ENCODE measurements around the gene ZNF318.
"Not testable (repeated sequence)": the region's sequence is repeated elsewhere in the genome, so short reads cannot be mapped to it uniquely, and the experiment has no call there.

Gene ZNF318

DNA sequence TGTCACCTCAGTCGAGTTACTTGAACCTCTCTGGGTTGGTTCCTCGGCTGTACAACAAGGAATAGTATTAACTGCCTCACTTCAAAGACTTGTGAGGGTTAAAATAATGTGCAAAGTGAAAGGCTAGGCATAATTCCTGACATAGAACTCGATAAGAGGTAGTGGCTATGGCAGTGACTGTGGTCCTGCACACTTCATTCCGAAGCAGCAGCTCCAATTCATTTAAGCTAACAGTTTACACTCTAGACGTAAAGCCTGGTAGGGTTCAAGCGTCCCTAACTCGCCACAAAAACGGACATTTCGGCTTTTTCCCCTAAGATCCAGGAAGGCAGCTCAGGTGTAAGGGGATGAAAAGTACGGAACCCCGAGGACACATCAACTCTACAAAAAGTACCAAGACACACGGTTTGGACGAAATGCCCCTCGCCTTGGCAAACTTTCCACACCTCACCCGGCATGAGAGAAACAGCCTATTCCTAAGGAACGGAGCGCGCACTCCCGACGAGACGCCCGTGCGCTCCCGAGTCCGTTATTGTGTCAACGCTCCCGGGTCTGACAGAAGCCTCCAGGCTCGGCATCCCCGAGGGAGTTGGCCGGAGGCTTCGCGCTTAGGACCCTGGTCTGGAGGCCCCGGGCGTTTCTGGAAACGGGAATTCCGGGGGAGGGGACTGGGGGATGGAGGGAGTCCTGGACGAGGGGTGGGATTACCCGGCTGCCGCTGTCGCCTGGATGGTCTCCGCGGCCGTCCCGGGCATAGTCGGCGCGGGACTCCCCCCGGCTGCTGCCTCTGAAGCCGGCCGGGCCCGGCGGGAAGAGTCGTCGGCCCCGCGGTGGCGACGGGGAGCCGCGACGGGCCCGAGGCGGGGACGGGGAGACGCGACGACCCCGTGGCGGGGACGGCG is 937 bp downstream of the ZNF318 start:
- no peak overlapping the region for H3K27ac ChIP-seq (ENCODE audit: low read depth, low read length)
- no peaks in the 10 kb centered on the region for H3K27me3 ChIP-seq (ENCODE audit: control insufficient read depth in 1 of 2, insufficient read depth in 2 of 2, low read length in 2 of 2)
- peaks cover 6 to 19% of the 10 kb centered on the region in 2 donors for H3K36me3 ChIP-seq (ENCODE audit: control insufficient read depth in 1 of 2, insufficient read depth in 2 of 2, low read length in 2 of 2)
- H3K9me3 ChIP-seq (ENCODE audit: control insufficient read depth in 1 of 2, low read length in 2 of 2) = no peaks in the 10 kb centered on the region
- H3K4me3 ChIP-seq (ENCODE audit: low read depth in 1 of 2, low read length in 2 of 2) = peak overlapping the region; percentile 82 to 91
- peak overlapping the region; percentile 21 to 81 for H3K9ac ChIP-seq (ENCODE audit: low read depth in 1 of 2, low read length in 2 of 2)
- peaks cover 5 to 21% of the 10 kb centered on the region in 2 donors for H3K4me1 ChIP-seq (ENCODE audit: control insufficient read depth in 1 of 2, insufficient read depth in 2 of 2, low read length in 2 of 2)

DNA sequence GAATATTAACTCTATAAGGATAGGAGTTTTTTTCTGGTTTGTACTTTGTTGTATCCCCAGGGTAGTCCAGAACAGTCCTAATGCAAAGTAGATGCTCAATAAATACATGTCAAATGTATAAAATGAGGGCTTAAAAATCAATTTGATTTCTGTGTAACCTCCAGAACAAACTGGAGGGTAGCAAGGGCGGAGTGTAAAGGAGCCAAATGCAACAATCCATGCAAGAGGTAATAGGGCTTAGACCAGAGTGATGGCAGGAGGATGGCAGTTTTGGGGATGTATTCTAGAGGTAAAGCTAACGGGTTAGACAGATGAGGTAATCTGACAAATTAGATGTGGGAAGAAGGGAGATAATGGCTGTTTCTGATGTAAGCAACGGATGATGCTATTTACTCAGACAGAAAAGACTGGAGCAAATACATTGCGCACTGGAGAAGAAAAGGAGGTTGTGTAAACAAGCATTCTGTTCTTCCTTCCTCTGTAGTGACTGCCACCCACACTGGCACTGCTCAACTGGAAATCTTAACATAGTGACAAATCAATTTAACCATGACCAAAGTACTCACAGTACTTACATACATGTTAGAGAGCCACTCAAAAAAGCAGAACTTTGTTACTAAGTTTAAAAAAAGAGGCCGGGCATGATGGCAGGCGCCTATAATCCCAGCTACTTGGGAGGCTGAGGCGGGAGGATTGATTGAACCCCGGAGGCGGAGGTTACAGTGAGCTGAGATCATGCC is 2.0 kb downstream of the ZNF318 start:
- H3K36me3 ChIP-seq (ENCODE audit: control insufficient read depth in 1 of 2, insufficient read depth in 2 of 2, low read length in 2 of 2) = peaks cover 6 to 28% of the 10 kb centered on the region in 2 donors
- no peak overlapping the region for H3K4me3 ChIP-seq (ENCODE audit: low read depth in 1 of 2, low read length in 2 of 2)
- no peaks in the 10 kb centered on the region for H3K9me3 ChIP-seq (ENCODE audit: control insufficient read depth in 1 of 2, low read length in 2 of 2)
- no peak overlapping the region for H3K27ac ChIP-seq (ENCODE audit: low read depth, low read length)
- H3K4me1 ChIP-seq (ENCODE audit: control insufficient read depth in 1 of 2, insufficient read depth in 2 of 2, low read length in 2 of 2) = peaks cover 5 to 21% of the 10 kb centered on the region in 2 donors
- no peaks in the 10 kb centered on the region for H3K27me3 ChIP-seq (ENCODE audit: control insufficient read depth in 1 of 2, insufficient read depth in 2 of 2, low read length in 2 of 2)
- no peak overlapping the region for H3K9ac ChIP-seq (ENCODE audit: low read depth in 1 of 2, low read length in 2 of 2)

DNA sequence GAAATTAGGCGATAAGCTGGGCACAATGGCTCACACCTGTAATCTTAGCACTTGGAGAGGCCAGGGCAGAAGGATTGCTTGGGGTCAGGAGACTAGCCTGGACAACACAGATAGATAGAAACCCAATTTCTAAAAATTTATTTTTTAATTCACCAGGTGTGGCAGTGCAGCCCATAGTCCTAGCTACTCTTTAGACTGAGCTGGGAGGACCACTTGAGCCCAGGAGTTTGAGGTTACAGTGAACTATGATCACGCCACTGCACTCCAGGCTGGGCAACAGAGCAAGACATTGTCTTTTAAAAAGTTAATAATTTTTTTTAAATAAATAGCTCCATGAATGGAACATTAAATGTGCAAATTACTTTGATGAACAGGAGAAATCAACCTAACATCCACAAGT is 8.2 kb downstream of the ZNF318 start:
- no peak overlapping the region for H3K27ac ChIP-seq (ENCODE audit: low read depth, low read length)
- peaks cover 17 to 66% of the 10 kb centered on the region in 2 donors for H3K36me3 ChIP-seq (ENCODE audit: control insufficient read depth in 1 of 2, insufficient read depth in 2 of 2, low read length in 2 of 2)

DNA sequence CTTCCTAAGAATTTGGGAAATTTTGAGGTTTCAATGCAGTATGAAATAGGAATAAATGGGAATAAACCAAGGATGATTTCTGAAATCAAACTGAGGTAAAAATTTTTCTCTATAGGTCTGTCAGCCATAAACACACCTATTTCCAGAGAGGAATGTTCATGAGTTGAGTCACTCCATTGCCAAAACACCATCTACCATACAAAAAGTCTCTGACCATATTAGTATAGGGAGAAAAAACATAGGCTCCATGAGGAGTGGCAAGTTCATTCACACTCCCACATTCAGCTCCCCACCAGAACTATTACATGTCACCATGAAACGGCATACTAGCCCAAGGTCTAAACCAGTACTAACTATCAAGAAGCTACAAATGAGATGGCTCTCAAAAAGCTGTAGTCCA is 9.6 kb downstream of the ZNF318 start:
- H3K9ac ChIP-seq (ENCODE audit: low read depth in 1 of 2, low read length in 2 of 2) = no peak overlapping the region
- H3K27ac ChIP-seq (ENCODE audit: low read depth, low read length) = no peak overlapping the region
- H3K36me3 ChIP-seq (ENCODE audit: control insufficient read depth in 1 of 2, insufficient read depth in 2 of 2, low read length in 2 of 2) = peaks cover 24 to 74% of the 10 kb centered on the region in 2 donors
- no peaks in the 10 kb centered on the region for H3K9me3 ChIP-seq (ENCODE audit: control insufficient read depth in 1 of 2, low read length in 2 of 2)
- H3K27me3 ChIP-seq (ENCODE audit: control insufficient read depth in 1 of 2, insufficient read depth in 2 of 2, low read length in 2 of 2) = no peaks in the 10 kb centered on the region
- no peaks in the 10 kb centered on the region for H3K4me1 ChIP-seq (ENCODE audit: control insufficient read depth in 1 of 2, insufficient read depth in 2 of 2, low read length in 2 of 2)
- no peak overlapping the region for H3K4me3 ChIP-seq (ENCODE audit: low read depth in 1 of 2, low read length in 2 of 2)

More for the DNA sequence above, 8.2 kb downstream of the ZNF318 start:
- H3K4me3 ChIP-seq (ENCODE audit: low read depth in 1 of 2, low read length in 2 of 2) = no peak overlapping the region
- no peaks in the 10 kb centered on the region for H3K27me3 ChIP-seq (ENCODE audit: control insufficient read depth in 1 of 2, insufficient read depth in 2 of 2, low read length in 2 of 2)
- no peaks in the 10 kb centered on the region for H3K4me1 ChIP-seq (ENCODE audit: control insufficient read depth in 1 of 2, insufficient read depth in 2 of 2, low read length in 2 of 2)
- no peak overlapping the region for H3K9ac ChIP-seq (ENCODE audit: low read depth in 1 of 2, low read length in 2 of 2)
- no peaks in the 10 kb centered on the region for H3K9me3 ChIP-seq (ENCODE audit: control insufficient read depth in 1 of 2, low read length in 2 of 2)

DNA sequence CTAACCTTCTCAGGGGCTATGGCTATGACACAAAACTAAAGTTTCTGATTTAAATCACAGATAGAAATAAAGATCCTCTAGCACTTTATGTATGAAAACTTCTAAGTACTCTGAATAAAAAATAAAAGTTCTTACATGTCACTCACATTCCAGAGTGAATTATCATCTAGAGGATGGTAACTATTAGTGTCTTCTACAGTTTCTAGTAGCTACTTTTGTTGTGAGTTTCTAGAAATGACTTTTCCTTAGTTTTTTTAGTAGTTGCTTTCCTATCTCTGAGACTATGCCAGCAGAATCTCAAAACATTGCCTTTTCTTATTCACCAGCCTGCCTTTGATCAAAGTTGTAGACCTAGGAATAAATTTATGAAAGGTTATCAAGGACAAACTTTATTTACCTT is 10.1 kb downstream of the ZNF318 start:
- H3K27ac ChIP-seq (ENCODE audit: low read depth, low read length) = no peak overlapping the region
- no peak overlapping the region for H3K4me3 ChIP-seq (ENCODE audit: low read depth in 1 of 2, low read length in 2 of 2)
- H3K9ac ChIP-seq (ENCODE audit: low read depth in 1 of 2, low read length in 2 of 2) = no peak overlapping the region
- no peaks in the 10 kb centered on the region for H3K4me1 ChIP-seq (ENCODE audit: control insufficient read depth in 1 of 2, insufficient read depth in 2 of 2, low read length in 2 of 2)
- no peaks in the 10 kb centered on the region for H3K9me3 ChIP-seq (ENCODE audit: control insufficient read depth in 1 of 2, low read length in 2 of 2)
- peaks cover 27 to 74% of the 10 kb centered on the region in 2 donors for H3K36me3 ChIP-seq (ENCODE audit: control insufficient read depth in 1 of 2, insufficient read depth in 2 of 2, low read length in 2 of 2)
- no peaks in the 10 kb centered on the region for H3K27me3 ChIP-seq (ENCODE audit: control insufficient read depth in 1 of 2, insufficient read depth in 2 of 2, low read length in 2 of 2)

DNA sequence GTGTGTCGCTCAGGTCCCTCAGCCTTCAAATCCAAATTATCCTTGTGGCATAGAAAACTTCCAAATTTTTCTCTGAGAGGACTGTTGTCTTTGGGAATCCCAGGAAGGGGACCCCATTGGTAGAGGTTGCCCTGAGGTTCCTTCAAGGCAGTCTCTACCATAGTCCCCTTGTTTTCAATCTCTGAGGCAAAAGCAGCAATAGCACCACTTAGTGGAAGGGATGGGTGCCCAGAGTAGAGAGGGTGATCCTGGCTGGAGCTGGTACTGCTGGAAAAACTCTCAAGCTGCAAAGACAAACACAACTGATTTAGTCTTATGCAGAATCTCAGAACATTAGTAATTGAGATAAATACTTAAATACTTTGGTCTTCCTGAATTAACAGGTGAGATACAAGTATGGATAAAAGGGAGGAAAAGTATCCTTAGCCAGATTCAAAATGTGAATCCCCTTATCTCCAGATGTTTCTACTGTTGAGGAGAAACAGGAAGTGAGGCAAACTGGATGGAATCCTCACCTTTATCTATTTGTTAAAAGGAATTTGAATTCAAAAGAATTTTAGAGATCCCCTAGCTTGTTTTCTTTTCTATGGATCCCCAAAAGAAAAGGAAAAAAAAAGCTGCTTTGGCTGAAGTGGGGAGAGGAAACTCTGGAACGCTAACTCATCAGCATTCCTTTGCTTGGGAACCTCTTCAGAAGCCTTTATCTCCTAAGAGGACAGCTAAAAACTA is 13.4 kb downstream of the ZNF318 start:
- Histone ChIP-seq H3K9me3 (ENCODE audit: control insufficient read depth in 1 of 2, low read length in 2 of 2) (no peaks in the 10 kb centered on the region), H3K9ac (ENCODE audit: low read depth in 1 of 2, low read length in 2 of 2) (no peak overlapping the region), H3K4me3 (ENCODE audit: low read depth in 1 of 2, low read length in 2 of 2) (no peak overlapping the region), H3K27me3 (ENCODE audit: control insufficient read depth in 1 of 2, insufficient read depth in 2 of 2, low read length in 2 of 2) (no peaks in the 10 kb centered on the region), H3K27ac (ENCODE audit: low read depth, low read length) (no peak overlapping the region), H3K4me1 (ENCODE audit: control insufficient read depth in 1 of 2, insufficient read depth in 2 of 2, low read length in 2 of 2) (no peaks in the 10 kb centered on the region), H3K36me3 (ENCODE audit: control insufficient read depth in 1 of 2, insufficient read depth in 2 of 2, low read length in 2 of 2) (peaks cover 24 to 66% of the 10 kb centered on the region in 2 donors)

DNA sequence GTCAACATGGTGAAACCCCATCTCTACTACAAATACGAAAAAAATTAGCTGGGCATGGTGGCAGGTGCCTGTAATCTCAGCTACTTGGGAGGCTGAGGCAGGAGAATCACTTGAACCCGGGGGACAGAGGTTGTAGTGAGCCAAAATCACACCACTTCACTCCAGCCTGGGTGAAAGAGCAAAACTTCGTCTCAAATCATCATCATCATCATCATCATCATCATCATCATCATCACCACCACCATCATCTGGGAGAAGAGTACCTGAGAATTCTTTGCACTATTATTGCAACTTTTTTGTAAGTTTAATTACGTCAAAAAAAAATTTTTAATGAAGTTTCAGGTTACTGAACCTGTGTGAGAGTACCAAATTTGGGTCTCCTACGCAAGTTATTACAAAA is 17.5 kb downstream of the ZNF318 start:
- not testable (repeated sequence) for H3K27me3 ChIP-seq (ENCODE audit: control insufficient read depth in 1 of 2, insufficient read depth in 2 of 2, low read length in 2 of 2); H3K27ac ChIP-seq (ENCODE audit: low read depth, low read length); H3K4me3 ChIP-seq (ENCODE audit: low read depth in 1 of 2, low read length in 2 of 2); H3K9ac ChIP-seq (ENCODE audit: low read depth in 1 of 2, low read length in 2 of 2); H3K4me1 ChIP-seq (ENCODE audit: control insufficient read depth in 1 of 2, insufficient read depth in 2 of 2, low read length in 2 of 2); H3K9me3 ChIP-seq (ENCODE audit: control insufficient read depth in 1 of 2, low read length in 2 of 2)
- peaks cover 20 to 65% of the 10 kb centered on the region in 2 donors for H3K36me3 ChIP-seq (ENCODE audit: control insufficient read depth in 1 of 2, insufficient read depth in 2 of 2, low read length in 2 of 2)

DNA sequence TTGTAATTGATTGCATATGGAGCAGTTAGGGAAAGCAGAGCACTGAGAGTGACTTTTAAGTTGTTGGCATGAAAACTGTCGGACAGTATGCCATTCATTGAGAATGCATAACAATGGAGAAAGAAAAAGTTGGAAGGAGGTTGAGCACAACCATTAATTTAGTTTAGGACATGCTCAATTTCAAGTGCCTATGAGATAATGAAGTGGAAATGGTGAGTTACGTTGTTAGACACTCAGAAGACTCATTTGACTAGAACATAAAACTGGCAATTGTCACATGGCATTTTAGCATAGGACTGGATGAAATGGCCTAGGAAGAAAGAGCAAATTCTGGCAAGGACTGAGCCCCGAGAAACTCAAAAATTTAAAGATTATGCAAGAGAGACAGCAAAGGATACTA is 22.0 kb downstream of the ZNF318 start:
- no peak overlapping the region for H3K9ac ChIP-seq (ENCODE audit: low read depth in 1 of 2, low read length in 2 of 2)
- H3K27me3 ChIP-seq (ENCODE audit: control insufficient read depth in 1 of 2, insufficient read depth in 2 of 2, low read length in 2 of 2) = no peaks in the 10 kb centered on the region
- no peaks in the 10 kb centered on the region for H3K4me1 ChIP-seq (ENCODE audit: control insufficient read depth in 1 of 2, insufficient read depth in 2 of 2, low read length in 2 of 2)
- peaks cover 24 to 64% of the 10 kb centered on the region in 2 donors for H3K36me3 ChIP-seq (ENCODE audit: control insufficient read depth in 1 of 2, insufficient read depth in 2 of 2, low read length in 2 of 2)
- H3K27ac ChIP-seq (ENCODE audit: low read depth, low read length) = no peak overlapping the region
- no peaks in the 10 kb centered on the region for H3K9me3 ChIP-seq (ENCODE audit: control insufficient read depth in 1 of 2, low read length in 2 of 2)
- no peak overlapping the region for H3K4me3 ChIP-seq (ENCODE audit: low read depth in 1 of 2, low read length in 2 of 2)

DNA sequence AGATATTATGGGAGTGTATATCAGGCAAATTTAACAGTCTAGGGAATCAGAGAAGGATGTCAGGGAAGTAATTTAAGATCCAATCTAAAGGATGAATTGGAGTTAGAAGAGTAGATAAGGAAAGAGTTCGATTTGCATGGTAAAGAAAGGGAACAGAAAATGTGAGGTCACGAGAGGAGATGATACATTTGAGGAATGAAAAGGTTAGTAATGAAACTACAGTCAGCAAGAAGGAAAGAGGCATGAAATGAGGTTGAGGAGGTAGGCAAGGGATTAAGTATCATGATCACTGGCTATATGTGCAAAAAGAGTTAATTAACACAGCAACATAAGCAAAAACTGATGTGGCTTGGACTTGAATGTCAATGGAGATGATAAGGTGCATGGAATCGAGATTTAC is 22.4 kb downstream of the ZNF318 start:
- Histone ChIP-seq H3K4me1 (ENCODE audit: control insufficient read depth in 1 of 2, insufficient read depth in 2 of 2, low read length in 2 of 2) (no peaks in the 10 kb centered on the region), H3K9ac (ENCODE audit: low read depth in 1 of 2, low read length in 2 of 2) (no peak overlapping the region), H3K4me3 (ENCODE audit: low read depth in 1 of 2, low read length in 2 of 2) (no peak overlapping the region), H3K27me3 (ENCODE audit: control insufficient read depth in 1 of 2, insufficient read depth in 2 of 2, low read length in 2 of 2) (no peaks in the 10 kb centered on the region), H3K27ac (ENCODE audit: low read depth, low read length) (no peak overlapping the region), H3K36me3 (ENCODE audit: control insufficient read depth in 1 of 2, insufficient read depth in 2 of 2, low read length in 2 of 2) (peaks cover 25 to 66% of the 10 kb centered on the region in 2 donors), H3K9me3 (ENCODE audit: control insufficient read depth in 1 of 2, low read length in 2 of 2) (no peaks in the 10 kb centered on the region)

DNA sequence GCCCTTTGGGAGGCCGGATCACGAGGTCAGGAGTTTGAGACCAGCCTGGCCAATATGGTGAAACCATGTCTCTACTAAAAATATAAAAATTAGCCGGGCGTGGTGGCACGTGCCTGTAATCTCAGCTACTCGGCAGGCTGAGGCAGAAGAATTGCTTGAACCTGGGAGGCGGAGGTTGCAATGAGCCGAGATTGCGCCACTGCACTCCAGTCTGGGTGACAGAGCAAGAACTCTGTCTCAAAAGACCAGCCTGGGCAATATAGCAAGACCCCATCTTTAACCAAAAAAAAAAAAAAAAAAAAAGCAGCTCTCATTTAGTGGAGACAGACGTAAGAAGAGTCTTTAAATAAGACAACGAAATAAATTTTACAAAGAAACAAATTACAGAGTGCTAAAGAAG is 23.2 kb downstream of the ZNF318 start:
- not testable (repeated sequence) for H3K27ac ChIP-seq (ENCODE audit: low read depth, low read length); H3K9ac ChIP-seq (ENCODE audit: low read depth in 1 of 2, low read length in 2 of 2); H3K27me3 ChIP-seq (ENCODE audit: control insufficient read depth in 1 of 2, insufficient read depth in 2 of 2, low read length in 2 of 2); H3K9me3 ChIP-seq (ENCODE audit: control insufficient read depth in 1 of 2, low read length in 2 of 2); H3K4me1 ChIP-seq (ENCODE audit: control insufficient read depth in 1 of 2, insufficient read depth in 2 of 2, low read length in 2 of 2); H3K4me3 ChIP-seq (ENCODE audit: low read depth in 1 of 2, low read length in 2 of 2)
- peaks cover 25 to 66% of the 10 kb centered on the region in 2 donors for H3K36me3 ChIP-seq (ENCODE audit: control insufficient read depth in 1 of 2, insufficient read depth in 2 of 2, low read length in 2 of 2)
